Liver (tissue), 9 donors: ENCODE data around the gene CBX4. TPM values are rescaled to one million over a fixed set of nuclear protein-coding genes. Genes with fewer than 3 reads are reported as not detected.

ENCODE experiments used
- DNase-seq: peaks from one replicate; pipeline ENCODE4 v3.0.0-alpha.2; 2017; ENCODE audit warnings: low spot score
- H3K27ac ChIP-seq, 2 donors: one replicate each; pipeline ENCODE4 v1.7.0; 2013; ENCODE audit warnings: inconsistent platforms in 2 of 2, low read length in 2 of 2, control low read depth in 1 of 2, low read depth in 1 of 2, mild to moderate bottlenecking in 1 of 2
- H3K27me3 ChIP-seq, 4 donors: one replicate each; pipeline versions ENCODE4 v1.6.1 to v1.7.0; 2013; ENCODE audit warnings: low read length in 3 of 4, inconsistent platforms in 1 of 4, mild to moderate bottlenecking in 1 of 4, moderate library complexity in 1 of 4; ENCODE audit not compliant: control insufficient read depth in 4 of 4, insufficient read depth in 4 of 4
- H3K36me3 ChIP-seq, 4 donors: one replicate each; pipeline versions ENCODE4 v1.6.1 to v1.7.0; 2013; ENCODE audit warnings: low read length in 3 of 4, mild to moderate bottlenecking in 3 of 4, low read depth in 1 of 4, moderate library complexity in 1 of 4; ENCODE audit not compliant: control insufficient read depth in 4 of 4, insufficient read depth in 3 of 4
- H3K4me1 ChIP-seq, 4 donors: one replicate each; pipeline versions ENCODE4 v1.6.1 to v1.7.0; 2013; ENCODE audit warnings: low read length in 3 of 4, mild to moderate bottlenecking in 3 of 4, moderate library complexity in 1 of 4; ENCODE audit not compliant: control insufficient read depth in 4 of 4, insufficient read depth in 4 of 4
- H3K4me3 ChIP-seq, 3 donors: one replicate each; pipeline versions ENCODE4 v1.6.1 to v1.7.0; 2013; ENCODE audit warnings: low read length in 3 of 3, control low read depth in 1 of 3, low read depth in 1 of 3, mild to moderate bottlenecking in 1 of 3
- H3K9ac ChIP-seq, 2 donors: one replicate each; pipeline ENCODE4 v1.7.0; 2013; ENCODE audit warnings: low read length in 2 of 2, mild to moderate bottlenecking in 2 of 2, moderate library complexity in 2 of 2, control low read depth in 1 of 2, low read depth in 1 of 2
- H3K9me3 ChIP-seq, 4 donors: one replicate each; pipeline versions ENCODE4 v1.6.1 to v1.7.0; 2013; ENCODE audit warnings: low read length in 3 of 4; ENCODE audit not compliant: control insufficient read depth in 4 of 4
- EGR1 ChIP-seq, 2 donors: IDR thresholded peaks; 2 replicates each; pipeline ENCODE4 v1.6.1; 2016 to 2018; ENCODE audit warnings: antibody characterized with exemption in 2 of 2, low read depth in 2 of 2
- FOXA1 ChIP-seq: IDR thresholded peaks from 2 replicates; pipeline ENCODE4 v1.6.1; 2016; ENCODE audit warnings: antibody characterized with exemption
- JUND ChIP-seq, 2 donors: IDR thresholded peaks; 2 replicates each; pipeline ENCODE4 v1.6.1; 2016; ENCODE audit warnings: antibody characterized with exemption in 2 of 2
- NR2F2 ChIP-seq: IDR thresholded peaks from 2 replicates; pipeline ENCODE4 v1.6.1; 2016; ENCODE audit warnings: antibody characterized with exemption
- RAD21 ChIP-seq, 2 donors: IDR thresholded peaks; 2 replicates each; pipeline ENCODE4 v1.6.1; 2016; ENCODE audit warnings: antibody characterized with exemption in 2 of 2, mild to moderate bottlenecking in 2 of 2
- RXRA ChIP-seq, 2 donors: IDR thresholded peaks; 2 replicates each; pipeline ENCODE4 v1.6.1; 2017 to 2018; ENCODE audit warnings: antibody characterized with exemption in 2 of 2, mild to moderate bottlenecking in 1 of 2
- TAF1 ChIP-seq: conservative IDR thresholded peaks from 2 replicates; pipeline ENCODE4 v1.6.1; 2016; ENCODE audit warnings: antibody characterized with exemption, mild to moderate bottlenecking
- YY1 ChIP-seq: IDR thresholded peaks from 2 replicates; pipeline ENCODE4 v1.6.1; 2016; ENCODE audit warnings: antibody characterized with exemption, mild to moderate bottlenecking
- ZBTB33 ChIP-seq: IDR thresholded peaks from 2 replicates; pipeline ENCODE4 v1.6.1; 2016; ENCODE audit warnings: antibody characterized with exemption
- WGBS: extraction: QIAGEN DNeasy Blood & Tissue Kit; methylation state at CpG from one replicate; pipeline ENCODE4 v1.1.7; 2013; 5-methylcytosine and 5-hydroxymethylcytosine counted together
- polyA plus RNA-seq, 2 donors: library from polyadenylated mRNA; stranded (reverse) in 1 of 2; unstranded in 1 of 2; fragments of 200-250 nt in 1 of 2; fragments of >200 nt in 1 of 2; fragmentation: Nextera tagmentation in 1 of 2; extraction: Ambion mirVana in 1 of 2; gene quantifications; one replicate each; pipeline versions ENCODE4 v1.2.1 to v1.2.3, GENCODE V29; 2013 to 2015
- total RNA-seq, 2 donors: library from RNA; depleted of rRNA; stranded (reverse); fragments of >200 nt; gene quantifications; one replicate each; pipeline ENCODE4 v1.2.3, GENCODE V29; 2014
- TF ChIP-seq, protein P1 (sequence below): IDR thresholded peaks from 2 replicates; pipeline ENCODE4 v1.6.1; 2016; ENCODE audit warnings: antibody characterized with exemption, mild to moderate bottlenecking
- TF ChIP-seq, protein P2 (sequence below): IDR thresholded peaks from 2 replicates; pipeline ENCODE4 v1.6.1; 2016; ENCODE audit warnings: antibody characterized with exemption
- TF ChIP-seq, protein P3 (sequence below): fragments of 150-350 bp; IDR thresholded peaks from 2 replicates; pipeline ENCODE4 v1.5.1; 2017; ENCODE audit warnings: improper control_type of control experiment, low read depth, low read length; ENCODE audit not compliant: missing input control
- donor health status: healthy.
- donor health status: healthy.
- donor health status: healthy.
- donor health status: healthy.
- donor health status: healthy.

CBX4 gene
- total and polyA plus RNA-seq, 4 donors = 4.8 to 8.9 (median 6.3) TPM

GRCh38 chr17:79794659-79795511 is 44.4 kb downstream of the CBX4 start:
- H3K9me3 ChIP-seq = no peaks in the 10 kb centered on the region
- no peak overlapping the region for H3K27ac ChIP-seq
- peaks cover 0 to 6% (median 0%) of the 10 kb centered on the region in 4 donors for H3K36me3 ChIP-seq
- DNase-seq = no peak
- H3K4me3 ChIP-seq = no peak overlapping the region
- peaks cover 0 to 18% (median 12%) of the 10 kb centered on the region in 4 donors for H3K27me3 ChIP-seq
- TF ChIP-seq, protein P1, sequence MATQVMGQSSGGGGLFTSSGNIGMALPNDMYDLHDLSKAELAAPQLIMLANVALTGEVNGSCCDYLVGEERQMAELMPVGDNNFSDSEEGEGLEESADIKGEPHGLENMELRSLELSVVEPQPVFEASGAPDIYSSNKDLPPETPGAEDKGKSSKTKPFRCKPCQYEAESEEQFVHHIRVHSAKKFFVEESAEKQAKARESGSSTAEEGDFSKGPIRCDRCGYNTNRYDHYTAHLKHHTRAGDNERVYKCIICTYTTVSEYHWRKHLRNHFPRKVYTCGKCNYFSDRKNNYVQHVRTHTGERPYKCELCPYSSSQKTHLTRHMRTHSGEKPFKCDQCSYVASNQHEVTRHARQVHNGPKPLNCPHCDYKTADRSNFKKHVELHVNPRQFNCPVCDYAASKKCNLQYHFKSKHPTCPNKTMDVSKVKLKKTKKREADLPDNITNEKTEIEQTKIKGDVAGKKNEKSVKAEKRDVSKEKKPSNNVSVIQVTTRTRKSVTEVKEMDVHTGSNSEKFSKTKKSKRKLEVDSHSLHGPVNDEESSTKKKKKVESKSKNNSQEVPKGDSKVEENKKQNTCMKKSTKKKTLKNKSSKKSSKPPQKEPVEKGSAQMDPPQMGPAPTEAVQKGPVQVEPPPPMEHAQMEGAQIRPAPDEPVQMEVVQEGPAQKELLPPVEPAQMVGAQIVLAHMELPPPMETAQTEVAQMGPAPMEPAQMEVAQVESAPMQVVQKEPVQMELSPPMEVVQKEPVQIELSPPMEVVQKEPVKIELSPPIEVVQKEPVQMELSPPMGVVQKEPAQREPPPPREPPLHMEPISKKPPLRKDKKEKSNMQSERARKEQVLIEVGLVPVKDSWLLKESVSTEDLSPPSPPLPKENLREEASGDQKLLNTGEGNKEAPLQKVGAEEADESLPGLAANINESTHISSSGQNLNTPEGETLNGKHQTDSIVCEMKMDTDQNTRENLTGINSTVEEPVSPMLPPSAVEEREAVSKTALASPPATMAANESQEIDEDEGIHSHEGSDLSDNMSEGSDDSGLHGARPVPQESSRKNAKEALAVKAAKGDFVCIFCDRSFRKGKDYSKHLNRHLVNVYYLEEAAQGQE = no peak
- TF ChIP-seq ZBTB33 = no peak
- no peak for TF ChIP-seq EGR1 (IDR thresholded peaks at IDR 0.05; ENCODE audit: low read depth in 2 of 2)
- WGBS = 94% methylated on average over 47 of the region's 47 CpGs
- peaks cover 12 to 30% (median 22%) of the 10 kb centered on the region in 4 donors for H3K4me1 ChIP-seq
- H3K9ac ChIP-seq = no peak overlapping the region

GRCh38 chr17:79793924-79794304 is 45.3 kb downstream of the CBX4 start:
- Histone ChIP-seq H3K27ac (no peak overlapping the region), H3K36me3 (peaks cover 0 to 6% (median 0%) of the 10 kb centered on the region in 4 donors), H3K9ac (no peak overlapping the region), H3K4me1 (peaks cover 12 to 31% (median 23%) of the 10 kb centered on the region in 4 donors), H3K9me3 (no peaks in the 10 kb centered on the region), H3K27me3 (peaks cover 0 to 17% (median 9%) of the 10 kb centered on the region in 4 donors), H3K4me3 (no peak overlapping the region)
- 88% methylated on average over 3 of the region's 3 CpGs for WGBS
- TF ChIP-seq RAD21 (IDR thresholded peaks at IDR 0.05) (no peak), TAF1 (no peak), JUND (IDR thresholded peaks at IDR 0.05) (no peak), FOXA1 (no peak), ZBTB33 (no peak), RXRA (IDR thresholded peaks at IDR 0.05) (no peak), YY1 (no peak), NR2F2 (no peak)
- TF ChIP-seq, protein P1 = no peak
- TF ChIP-seq, protein P2, sequence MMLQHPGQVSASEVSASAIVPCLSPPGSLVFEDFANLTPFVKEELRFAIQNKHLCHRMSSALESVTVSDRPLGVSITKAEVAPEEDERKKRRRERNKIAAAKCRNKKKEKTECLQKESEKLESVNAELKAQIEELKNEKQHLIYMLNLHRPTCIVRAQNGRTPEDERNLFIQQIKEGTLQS = no peak
- TF ChIP-seq, protein P3, sequence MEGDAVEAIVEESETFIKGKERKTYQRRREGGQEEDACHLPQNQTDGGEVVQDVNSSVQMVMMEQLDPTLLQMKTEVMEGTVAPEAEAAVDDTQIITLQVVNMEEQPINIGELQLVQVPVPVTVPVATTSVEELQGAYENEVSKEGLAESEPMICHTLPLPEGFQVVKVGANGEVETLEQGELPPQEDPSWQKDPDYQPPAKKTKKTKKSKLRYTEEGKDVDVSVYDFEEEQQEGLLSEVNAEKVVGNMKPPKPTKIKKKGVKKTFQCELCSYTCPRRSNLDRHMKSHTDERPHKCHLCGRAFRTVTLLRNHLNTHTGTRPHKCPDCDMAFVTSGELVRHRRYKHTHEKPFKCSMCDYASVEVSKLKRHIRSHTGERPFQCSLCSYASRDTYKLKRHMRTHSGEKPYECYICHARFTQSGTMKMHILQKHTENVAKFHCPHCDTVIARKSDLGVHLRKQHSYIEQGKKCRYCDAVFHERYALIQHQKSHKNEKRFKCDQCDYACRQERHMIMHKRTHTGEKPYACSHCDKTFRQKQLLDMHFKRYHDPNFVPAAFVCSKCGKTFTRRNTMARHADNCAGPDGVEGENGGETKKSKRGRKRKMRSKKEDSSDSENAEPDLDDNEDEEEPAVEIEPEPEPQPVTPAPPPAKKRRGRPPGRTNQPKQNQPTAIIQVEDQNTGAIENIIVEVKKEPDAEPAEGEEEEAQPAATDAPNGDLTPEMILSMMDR = no peak
- no peak for DNase-seq
